SKM-1 (cell line): Measurements from ENCODE around the gene C4BPB.

ENCODE experiments used
- DNase-seq: peaks from one replicate; lab custom pipeline; 2025; ENCODE audit not compliant: unreplicated experiment; lab: John Stamatoyannopoulos, UW

Gene C4BPB

DNA sequence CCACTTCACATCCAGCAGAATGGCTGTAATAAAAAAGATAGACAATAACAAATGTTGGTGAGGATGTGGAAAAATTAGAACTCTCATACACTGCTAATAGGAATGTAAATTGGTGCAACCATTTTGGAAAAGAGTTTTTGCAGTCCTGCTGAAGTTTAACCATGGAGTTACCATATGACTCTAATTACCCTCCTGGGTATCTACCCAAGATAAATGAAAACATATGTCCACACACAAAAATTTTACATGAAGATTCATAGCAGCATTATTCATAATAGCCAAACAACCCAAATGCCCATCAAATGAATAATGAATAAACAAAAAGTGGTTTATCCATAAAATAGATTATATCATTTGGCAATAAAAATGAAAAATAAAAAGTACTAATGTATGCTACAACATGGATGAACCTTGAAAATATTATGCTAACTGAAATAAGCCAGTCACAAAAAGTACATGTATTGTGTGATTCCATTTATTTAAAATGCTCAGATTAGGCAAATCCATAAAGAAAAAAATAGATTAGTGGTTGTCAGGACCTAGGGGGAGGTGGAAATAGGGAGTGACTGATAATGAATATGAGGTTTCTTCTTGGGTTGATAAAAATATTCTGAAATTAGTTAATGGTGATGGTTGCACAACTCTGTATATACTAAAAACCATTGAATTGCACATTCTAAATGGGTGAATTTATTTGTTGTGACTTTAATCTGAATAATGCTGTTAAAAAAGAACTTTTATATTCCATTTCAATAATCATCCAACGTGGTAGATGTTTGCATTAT is 41.8 kb downstream of the C4BPB start:
- DNase-seq: no peak

DNA sequence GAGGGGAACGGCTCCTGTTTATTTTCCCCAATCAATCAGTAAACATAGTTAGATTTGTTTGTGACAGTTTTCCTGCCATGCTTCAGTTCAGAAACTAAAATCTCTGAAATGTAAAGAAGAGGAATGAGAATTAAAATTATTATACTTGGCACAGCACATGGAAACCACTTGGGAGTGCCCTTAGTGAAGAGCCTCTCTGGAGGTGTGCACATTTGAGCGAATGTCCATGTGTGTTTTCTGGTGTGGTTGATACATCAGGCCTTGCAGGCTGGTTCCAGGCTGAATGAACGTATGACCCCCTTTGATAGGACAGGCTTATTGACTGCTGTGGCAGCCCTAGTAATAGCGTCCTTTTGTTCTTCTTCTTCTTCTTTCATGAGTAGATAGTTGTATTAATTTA is 42.5 kb downstream of the C4BPB start:
- DNase-seq: no peak

DNA sequence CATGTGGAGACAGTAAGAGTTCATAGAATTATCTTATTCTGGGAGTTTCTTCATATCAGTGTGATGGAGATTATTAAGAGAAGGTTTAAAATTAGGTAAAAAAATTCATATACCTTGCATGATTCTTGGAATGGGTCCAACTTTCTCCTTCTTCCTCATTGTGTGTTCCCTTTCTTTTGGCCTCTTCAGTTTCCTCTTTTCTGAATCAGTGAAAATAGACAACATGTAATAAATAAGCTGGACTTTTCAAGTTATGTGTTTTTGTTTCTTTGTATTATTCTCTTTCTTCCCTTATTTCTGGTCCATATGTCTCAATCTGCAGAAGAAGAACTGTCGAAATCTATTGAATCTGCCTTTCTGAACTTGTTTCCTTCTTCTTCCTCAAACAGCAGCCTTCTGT is 45.9 kb downstream of the C4BPB start:
- DNase-seq: peak; percentile 93

DNA sequence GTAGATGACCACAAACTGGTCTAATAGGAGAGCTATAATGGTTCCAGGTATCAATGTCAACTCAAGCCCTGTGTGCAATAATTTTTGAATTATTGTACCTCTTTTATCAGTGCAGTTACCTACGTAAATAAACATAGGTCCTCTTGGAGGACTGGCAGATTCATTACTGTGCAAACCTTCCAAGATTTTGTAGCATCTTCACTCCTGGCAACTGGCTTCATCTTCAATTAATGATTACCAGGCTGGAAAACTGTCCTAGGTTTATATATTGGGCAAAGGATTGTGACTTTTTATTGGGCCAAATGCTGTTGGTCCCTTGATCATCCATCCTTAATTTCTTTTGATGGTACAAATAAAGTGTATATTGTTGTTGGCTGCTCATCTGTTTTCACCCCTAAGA is 51.0 kb downstream of the C4BPB start:
- DNase-seq: no peak

DNA sequence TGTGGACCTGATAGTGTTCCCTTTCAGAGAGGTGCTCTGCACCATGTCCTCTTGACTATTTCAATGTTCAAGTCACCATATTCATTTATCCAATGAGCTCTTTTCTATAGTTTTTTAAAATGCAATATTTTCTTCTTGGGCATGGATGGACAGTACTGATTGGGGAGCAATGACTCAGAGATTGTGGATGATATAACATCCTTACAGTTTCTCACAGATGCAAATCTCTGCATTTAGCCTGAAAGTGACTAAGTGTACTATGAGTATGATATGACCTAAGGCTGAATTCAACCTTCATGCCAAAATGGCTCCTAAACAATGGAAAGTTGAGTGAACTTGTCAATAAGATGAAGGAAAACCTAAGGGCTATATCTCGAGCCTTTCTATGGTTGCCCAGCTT is 51.9 kb downstream of the C4BPB start:
- no peak for DNase-seq

DNA sequence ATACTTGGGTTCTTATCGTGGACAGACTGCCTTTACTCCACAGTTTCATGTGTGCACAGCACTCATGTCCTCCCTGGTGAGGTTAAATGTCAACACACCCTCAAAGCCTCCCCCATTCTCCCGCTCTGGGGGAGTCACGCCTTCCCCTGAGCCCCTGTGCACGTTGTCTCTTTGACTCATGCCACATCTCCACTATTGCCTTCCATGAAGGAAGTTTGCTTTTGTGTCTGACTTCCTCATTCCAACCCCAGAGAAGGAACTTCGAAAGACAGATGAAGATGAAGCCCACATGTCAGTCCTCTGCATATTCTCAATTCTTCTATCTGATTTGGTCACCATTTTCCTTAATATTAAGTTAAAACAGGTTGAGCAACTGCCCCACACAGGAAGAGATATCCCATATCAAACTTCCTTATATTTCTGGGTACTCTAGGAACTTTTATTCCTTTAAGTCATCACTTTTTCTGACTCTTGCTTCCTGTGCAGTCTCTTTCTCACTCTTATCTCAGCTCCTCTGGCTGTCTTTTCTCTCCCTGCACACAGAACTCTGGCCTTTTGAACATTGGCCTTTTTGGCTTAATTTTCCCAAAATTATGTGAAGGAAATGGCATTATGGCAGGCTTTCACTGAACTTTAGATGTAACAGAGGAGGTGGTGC is 56.9 kb downstream of the C4BPB start:
- DNase-seq: peak; percentile 78
